GM18520 (cell line): Measurements from ENCODE around the gene CRCP.
"Not testable (repeated sequence)": the region's sequence is repeated elsewhere in the genome, so short reads cannot be mapped to it uniquely, and the experiment has no call there.

Experiments
- ATAC-seq: cut with Tn5 transposase; IDR thresholded peaks from one replicate; pipeline ENCODE4 v1.9.1; 2021; ENCODE audit not compliant: unreplicated experiment

The CRCP gene

DNA sequence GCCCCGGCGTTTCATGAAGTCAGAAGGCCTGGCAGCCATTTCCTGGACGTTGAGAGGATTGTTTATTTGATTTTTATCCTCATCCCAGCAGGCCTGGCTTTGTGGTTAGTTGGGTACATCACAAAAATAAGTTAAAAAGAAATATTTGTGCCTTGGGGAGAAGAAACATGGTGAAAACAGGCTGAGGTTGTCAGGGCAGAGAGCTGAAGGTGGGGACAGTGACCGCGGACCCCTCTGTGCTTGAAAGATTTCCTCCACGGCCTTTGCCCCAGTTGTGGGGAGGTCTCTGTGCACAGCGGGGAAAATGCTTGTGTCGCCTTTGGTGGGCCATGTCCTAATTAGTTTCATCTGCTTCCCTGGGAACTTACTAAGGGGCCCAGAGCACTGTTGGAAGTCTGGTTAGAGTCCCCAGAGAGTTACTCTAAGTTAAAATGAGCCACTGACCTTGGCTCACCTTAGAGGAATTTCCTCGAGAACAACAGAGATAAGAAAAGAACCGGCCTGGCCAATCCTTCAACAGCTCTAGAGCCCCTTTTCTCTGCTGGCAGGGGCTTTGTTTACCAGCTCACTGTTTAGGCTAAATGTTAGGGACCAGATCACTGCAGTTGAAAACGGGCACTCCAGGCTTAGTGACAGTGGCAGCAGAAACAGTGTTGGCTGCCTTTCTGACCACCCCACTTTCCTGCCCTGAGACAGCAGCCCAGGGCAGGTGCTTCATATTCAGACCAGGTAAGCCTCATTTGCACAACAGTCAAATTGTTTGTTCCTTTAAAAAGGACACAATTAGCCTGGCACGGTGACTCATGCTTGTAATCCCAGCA is 37.9 kb downstream of the CRCP start:
- no peak for ATAC-seq

GRCh38 chr7:66153691-66154090 is 39.0 kb downstream of the CRCP start:
- ATAC-seq, result no peak

DNA sequence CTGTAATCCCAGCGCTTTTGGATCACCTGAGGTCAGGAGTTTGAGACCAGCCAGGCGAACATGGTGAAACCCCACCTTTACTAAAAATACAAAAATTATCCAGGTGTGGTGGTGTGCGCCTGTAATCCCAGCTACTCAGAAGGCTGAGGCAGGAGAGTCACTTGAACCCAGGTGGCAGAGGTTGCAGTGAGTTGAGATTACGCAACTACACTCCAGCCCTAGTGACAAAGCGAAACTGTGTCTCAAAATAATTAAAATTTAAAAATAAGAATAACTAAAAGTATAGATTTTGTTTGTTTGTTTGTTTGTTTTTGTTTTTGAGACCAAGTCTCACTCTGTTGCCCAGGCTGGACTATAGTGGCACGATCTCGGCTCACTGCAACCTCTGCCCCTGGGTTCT is 41.4 kb downstream of the CRCP start:
- ATAC-seq, result not testable (repeated sequence)

- ATAC-seq, result no peak
Measured at GRCh38 chr7:66157060-66157459, 42.4 kb downstream of the CRCP start.

- ATAC-seq, result no peak
Measured at GRCh38 chr7:66162622-66163021, 48.0 kb downstream of the CRCP start.

DNA sequence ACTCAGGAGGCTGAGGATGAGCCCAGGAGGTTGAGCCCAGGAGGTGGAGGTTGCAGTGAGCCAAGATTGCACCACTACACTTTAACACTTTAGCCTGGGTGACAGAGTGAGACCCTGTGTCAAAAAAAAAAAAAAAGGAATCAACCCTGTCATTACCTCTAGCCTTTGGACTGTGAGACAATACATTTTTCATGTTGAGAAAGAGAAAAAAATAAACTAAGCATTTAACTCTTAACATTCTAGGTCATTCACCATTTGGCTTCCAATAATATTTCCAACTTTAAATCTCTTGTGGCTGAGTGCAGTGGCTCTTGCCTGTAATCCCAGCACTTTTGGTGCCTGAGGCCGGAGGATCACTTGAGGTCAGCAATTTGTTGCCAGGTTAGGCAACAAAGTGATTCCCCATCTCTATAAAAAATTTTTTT is 48.6 kb downstream of the CRCP start:
- ATAC-seq, result no peak

DNA sequence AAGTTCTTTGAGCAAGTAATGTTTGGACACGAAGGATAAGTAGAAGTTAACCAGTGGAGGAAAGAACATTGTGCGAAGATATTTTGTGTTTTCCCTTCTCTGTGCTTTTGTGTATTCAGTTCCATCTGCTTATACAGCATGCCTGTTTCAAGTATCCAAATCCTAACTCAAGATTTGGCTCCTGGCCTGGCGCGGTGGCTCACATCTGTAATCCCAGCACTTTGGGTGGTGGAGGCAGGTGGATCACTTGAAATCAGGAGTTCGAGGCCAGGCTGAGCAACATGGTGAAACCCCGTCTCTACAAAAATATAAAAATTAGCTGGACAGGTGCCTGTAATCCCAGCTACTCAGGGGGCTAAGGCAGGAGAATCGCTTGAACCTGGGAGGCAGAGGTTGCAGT is 49.7 kb downstream of the CRCP start:
- ATAC-seq, result no peak

DNA sequence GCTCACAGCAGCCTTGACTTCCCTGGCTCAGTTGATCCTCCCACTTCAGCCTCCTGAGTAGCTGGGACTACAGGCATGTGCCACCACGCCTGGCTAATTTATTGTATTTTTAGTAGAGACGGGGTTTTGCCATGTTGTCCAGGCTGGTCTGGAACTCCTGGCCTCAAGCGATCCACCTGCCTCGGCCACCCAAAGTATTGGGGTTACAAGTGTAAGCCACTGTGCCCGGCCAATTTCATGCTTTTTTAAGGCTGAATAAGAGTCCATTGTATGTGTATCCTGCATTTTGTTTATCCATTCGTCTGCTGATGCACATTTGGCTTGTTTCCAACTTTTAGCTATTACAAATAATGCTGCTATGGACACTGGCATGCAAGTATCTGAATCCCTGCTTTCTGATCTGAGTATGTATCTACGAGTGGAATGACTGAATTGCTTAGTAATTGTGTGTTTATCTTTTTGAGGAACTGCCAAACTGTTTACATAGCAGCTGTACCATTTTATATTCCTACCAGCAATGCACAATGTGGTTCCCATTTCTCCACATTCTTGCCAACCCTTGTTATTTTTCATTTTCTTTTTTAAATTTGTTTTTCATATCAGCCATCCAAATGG is 53.2 kb downstream of the CRCP start:
- ATAC-seq, result no peak

GRCh38 chr7:66169616-66170015 is 55.0 kb downstream of the CRCP start:
- no peak for ATAC-seq

GRCh38 chr7:66170309-66171231 is 55.9 kb downstream of the CRCP start:
- no peak for ATAC-seq

DNA sequence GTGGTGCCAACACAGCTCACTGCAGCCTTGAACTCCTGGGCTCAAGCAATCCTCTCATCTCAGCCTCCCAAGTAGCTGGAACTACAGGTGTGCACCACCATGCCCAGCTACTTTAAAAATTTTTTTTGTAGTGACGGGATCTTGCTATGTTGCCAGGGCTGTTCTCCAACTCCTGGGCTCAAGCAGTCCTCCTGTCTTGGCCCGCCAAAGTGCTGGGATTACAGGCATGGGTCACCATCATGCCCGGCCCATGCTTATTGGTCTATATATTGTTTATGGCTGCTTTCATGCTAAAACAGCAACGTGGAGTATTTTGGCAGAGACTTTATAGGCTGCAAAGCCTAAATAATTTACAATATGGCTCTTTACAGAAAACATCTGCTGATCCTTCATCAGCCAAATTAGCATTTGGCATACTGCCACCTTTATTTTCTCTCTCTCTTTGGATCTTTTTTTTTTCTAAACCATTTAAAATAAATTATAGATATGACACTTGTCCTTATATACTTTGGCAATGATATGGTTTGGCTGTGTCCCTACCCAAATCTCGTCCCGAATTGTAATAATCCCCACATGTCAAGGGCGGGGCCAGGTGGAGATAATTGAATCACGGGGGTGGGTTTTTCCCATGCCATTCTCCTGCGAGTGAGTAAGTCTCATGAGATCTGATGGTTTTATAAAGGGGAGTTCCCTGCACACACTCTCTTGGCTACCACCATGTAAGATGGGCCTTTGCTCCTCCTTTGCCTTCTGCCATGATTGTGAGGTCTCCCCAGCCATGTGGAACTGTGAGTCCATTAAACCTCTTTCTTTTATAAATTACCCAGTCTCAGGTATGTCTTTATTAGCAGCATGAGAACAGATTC is 58.1 kb downstream of the CRCP start:
- not testable (repeated sequence) for ATAC-seq

DNA sequence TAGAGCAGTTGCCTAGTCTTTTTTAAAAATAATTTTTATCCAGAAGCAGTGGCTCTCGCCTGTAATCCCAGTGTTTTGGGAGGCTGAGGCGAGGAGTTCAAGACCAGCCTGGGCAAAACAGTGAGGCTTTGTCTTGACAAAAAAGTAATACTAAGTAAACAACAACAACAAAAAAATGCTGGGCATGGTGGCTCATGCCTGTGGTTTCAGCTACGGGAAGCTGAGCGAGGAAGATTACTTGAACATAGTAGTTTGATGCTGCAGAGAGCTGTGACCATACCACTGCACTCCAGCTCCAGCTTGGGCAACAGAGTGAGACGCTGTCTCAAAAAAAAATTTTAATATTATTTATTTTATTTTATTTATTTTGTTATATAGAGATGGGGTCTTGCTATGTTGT is 59.2 kb downstream of the CRCP start:
- ATAC-seq, result no peak

- ATAC-seq, result not testable (repeated sequence)
Measured at GRCh38 chr7:66175006-66175405, 60.4 kb downstream of the CRCP start.

DNA sequence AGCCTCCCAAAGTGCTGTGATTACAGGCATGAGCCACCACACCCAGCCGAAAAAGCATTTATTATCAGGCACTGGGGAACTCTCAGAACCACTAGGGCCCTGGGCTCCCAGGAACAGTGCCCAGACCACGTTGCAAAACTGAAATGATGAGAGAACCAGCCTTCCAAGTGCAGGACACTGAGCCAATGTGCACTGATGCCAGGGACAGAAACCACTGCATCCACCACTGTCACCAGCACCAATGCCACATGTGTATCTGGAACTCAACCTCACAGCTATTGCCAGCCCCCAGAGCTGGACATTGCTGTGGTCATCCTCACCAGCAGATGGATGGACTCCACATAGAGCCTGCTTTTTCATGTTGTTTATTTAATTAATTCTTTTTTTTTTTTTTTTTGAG is 62.3 kb downstream of the CRCP start:
- ATAC-seq, result no peak

- ATAC-seq, result no peak
Measured at GRCh38 chr7:66178258-66178657, 63.6 kb downstream of the CRCP start.

GRCh38 chr7:66181329-66181728 is 66.7 kb downstream of the CRCP start:
- no peak for ATAC-seq

DNA sequence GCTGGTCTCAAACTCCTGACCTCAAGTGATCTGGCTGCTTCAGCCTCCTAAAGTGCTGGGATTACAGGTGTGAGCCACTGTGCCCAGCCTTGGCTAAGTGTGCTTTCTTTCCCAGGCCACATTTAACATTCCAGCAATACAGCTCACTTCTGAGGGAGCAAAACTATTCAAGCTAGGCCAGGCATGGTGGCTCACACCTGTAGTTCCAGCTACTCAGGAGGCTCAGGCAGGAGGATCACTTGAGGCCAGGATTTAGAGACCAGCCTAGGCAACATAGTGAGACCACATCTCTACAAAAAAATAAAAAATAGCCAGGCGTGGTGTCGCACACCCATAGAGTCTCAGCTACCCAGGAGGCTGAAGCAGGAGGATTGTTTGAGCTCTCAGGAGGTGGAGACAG is 67.2 kb downstream of the CRCP start:
- no peak for ATAC-seq

DNA sequence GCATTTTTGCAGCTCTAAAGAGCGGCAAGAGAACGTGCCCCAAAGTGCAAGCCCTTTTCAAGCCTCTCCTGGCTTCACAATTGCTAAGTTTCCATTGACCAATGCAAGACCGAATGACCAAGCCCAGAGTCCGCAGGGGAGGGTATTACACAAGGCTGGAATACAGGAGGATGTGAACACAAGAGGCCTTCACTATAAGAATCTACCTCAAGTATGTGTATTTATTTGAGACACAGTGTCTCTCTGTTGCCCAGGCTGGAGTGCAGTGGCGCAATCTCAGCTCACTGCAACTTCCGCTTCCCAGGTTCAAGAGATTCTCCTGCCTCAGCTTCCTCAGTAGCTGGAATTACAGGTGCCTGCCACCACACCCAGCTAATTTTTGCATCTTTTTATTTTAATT is 68.3 kb downstream of the CRCP start:
- no peak for ATAC-seq

GRCh38 chr7:66183700-66184099 is 69.1 kb downstream of the CRCP start:
- no peak for ATAC-seq

DNA sequence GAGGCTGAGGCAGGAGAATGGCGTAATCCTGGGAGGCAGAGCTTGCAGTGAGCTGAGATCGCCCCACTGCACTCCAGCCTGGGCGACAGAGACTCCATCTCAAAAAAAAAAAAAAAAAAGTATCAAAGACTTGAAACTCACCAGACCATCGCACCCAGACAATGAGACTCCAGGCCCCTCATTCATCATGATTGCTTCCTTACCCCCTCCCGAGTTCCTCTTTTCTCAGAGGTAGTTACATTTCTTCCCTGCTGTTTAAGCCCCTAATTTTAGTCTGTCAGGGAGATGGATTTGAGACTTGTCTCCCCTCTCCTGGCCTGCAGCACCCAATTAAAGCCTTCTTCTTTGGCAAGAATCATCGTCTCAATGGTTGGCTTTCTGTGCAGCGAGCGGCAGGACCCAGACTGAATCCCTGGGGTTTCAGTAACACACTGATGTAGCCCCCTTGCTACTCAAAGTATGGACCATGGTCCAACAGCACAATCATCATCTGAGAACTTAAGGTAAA is 71.1 kb downstream of the CRCP start:
- no peak for ATAC-seq
